ENCODE results near the gene C15orf40.

C15orf40 gene

DNA sequence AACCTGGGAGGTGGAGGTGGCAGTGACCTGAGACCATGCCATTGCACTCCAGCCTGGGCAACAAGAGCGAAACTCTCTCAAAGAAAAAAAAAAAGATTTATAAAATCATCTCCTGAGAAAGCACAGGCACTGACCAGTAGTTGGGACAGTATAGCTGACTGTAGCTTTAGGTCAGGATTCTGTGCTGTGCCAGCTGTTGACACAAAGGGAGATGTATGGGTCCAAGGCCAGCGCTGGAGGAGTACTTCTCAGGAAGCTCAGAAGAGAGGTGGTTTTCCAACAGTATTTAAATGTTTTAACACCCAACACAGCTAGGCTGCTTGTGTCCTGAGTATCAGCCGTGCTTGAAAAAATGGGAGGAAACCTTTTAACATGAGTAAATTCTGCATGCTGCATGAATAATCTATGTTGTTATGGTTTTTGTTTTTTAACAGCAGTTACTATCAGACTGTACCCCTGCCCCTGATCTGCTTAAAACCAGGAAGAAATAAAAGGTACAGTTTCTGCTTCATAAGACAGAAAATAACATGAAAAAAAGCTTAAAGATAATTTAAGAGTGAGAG is 18.9 kb downstream of the C15orf40 start:
- no peak for DNase-seq

DNA sequence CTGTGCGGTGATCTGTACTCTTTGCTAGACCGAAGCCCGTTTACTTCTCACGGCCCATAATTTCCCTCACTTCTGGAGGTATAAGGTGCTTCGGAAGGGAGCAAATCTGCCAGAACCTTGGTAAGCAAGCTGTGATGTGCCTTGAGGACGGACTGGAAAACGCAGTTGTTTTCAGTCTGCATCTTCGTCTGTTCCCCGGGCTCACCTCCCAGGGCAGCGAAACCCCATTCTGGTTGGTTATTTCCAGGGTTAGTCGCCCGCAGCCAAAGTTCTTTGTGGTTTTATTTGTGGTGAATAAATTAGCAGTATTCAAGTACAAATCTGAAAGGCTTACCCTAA is 25.0 kb downstream of the C15orf40 start:
- no peak for DNase-seq

DNA sequence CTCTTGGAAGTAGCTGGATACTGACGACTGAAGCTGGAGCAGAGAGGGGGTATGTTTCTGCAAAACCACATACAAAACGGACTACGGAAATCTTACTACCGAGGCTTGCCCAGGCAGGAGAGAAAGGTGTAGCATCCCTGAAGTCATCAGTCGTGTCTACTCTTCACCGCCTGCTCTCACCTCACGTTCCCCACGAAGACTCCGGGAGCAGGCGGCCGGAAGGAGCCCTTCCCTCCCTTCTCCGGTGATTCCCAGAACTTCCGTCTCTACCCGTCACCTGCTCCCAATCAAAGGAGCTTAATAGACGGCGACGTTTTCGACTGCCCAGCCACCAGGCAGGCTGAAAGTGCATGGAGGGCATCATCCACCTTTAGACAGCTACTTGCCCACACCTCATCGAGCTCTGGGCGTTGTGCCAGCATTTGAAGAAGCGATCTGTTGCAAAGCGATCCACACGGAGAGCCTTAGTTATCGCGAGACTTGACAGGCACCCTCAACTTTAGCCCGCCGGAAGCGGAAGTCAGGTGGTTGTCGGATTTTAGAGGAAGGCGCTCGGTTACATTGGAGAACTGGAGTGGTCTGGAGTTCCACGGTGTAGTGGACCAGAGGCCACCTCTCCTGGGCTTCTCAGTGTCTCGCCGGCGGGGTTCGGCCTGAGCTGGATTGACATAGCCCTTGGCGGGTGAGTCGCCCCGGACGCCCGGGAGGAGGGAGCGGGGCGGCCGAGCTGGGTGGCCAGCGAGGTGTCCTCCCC is 25.6 kb downstream of the C15orf40 start, which contains the start of gene RAMAC:
TSS of gene RAMAC (plus strand) at position 523 of the 754 bp plus-strand sequence. CDS start 2,809 bp downstream, outside the sequence.
- DNase-seq: peak; percentile 89

DNA sequence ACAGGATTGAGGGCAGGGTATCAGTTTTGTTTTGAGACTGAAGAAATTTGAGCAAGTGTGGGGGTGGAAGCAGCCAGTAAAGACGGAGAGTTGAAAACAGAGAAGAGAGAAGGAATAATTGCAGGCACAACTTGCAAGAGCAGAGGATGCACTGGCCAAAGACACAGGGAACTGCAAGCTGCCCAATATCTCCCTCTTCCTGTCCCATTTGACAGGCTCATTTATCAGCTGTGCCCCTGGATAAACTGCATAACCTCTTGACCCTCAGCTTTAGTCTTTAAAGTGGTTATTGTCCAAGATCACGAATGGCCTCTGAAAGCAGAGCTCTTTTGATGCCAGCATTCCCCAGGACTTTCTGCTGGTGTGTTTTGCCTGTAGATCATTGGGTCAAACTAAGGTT is 30.5 kb downstream of the C15orf40 start:
- DNase-seq: no peak

- DNase-seq: no peak
Observed at GRCh38 chr15:82979726-82980125, 31.7 kb downstream of the C15orf40 start.

DNA sequence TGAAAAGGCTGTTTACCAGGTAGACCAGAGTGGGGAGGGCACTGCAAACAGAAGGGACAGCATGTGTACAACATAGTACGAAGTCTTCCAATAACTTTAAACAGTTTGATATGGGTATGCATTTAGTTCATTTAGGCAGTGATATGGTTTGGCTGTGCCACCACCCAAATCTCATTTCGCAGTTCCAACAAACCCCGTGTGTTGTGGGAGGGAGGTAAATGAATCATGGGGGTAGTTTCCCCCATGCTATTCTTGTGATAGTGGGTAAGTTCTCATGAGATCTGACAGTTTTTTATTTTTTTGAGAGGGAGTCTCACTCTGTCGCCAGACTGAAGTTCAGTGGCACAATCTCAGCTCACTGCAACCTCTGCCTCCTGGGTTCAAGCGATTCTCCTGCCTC is 33.0 kb downstream of the C15orf40 start:
- no peak for DNase-seq

GRCh38 chr15:82977076-82977475 is 34.4 kb downstream of the C15orf40 start:
- DNase-seq: no peak

- no peak for DNase-seq
Observed at GRCh38 chr15:82972990-82973389, 38.4 kb downstream of the C15orf40 start.

DNA sequence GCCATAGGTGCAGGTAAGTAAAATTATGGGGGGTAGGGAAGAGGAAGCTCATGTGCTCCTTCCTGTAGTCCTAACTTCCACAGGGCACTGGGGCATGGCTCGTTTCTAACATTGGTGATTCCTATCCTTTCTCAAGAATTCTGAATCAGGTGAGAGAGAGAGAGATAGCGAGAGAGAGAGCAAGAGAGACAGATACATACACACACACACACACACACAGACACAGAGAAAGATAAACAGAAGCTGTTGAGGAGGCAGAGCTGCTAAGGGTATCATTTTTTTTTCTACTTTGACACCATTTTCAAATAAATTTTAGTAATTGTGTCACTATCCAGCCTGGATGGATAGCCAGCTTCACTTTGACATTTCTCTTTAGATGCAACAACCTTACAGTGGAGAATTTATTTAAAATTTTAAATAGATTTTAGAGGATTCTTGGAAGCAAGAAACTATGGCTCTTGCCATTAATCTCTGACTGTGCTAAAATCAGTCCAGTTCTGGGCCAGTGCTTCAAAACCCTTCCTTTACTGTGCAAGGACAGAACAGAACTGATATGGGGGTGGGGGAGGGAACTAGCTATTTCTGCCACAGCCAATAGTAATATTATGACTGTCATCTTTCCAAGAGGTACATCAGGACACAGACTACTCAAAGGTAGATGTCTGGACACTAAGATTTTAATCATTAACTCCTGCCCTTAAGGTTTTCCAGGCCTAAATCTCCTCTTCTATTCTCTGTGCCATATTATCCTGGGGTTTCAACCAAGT is 40.0 kb downstream of the C15orf40 start:
- no peak for DNase-seq

DNA sequence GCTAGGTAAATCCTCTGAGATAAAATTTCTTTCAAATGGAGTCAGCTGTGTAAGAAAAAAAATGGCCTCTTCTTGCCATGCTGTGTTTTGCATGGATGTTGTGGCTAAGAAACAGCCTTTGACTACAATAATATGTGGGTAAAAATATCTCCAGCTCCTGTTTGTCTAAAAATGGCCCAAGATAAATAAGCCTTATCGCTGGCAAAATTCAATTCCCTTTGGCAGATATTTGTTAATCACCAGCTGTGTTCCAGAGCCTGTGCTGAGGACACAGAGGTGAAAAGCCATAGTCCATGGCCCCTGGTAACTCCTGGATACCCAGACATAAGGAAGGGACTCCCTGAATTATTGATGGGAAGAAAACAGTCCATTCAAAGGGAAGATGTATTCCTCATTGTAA is 40.7 kb downstream of the C15orf40 start:
- no peak for DNase-seq

DNA sequence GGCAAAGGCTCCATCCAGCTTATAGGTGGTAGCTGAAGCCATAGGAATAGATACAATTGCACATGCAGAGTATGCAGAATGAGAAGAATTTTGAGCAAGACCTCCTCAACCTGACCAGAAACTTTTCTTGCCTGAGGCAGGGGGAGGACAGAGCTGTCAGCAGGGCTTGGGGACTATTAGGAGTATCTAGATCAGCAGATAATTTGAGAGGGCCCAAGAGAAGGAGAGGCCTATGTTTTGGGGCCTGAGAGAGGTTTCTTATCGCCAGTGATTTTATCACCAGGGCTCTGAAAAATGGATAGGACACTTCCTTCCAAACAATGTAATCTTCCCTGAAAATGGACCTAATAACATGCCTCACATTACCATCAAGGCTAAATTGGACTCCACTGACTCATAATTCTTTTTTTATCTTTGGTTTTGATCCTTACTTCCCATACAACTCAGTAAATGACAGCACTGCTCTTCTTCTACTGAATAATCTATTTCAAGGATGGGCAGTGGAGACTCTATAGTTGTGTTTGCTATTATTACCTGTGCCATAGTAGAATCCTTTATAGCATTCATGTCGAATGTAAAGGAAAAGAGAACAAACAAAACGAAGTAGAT is 41.3 kb downstream of the C15orf40 start:
- DNase-seq: no peak

GRCh38 chr15:82969353-82969752 is 42.1 kb downstream of the C15orf40 start:
- no peak for DNase-seq

GRCh38 chr15:82968066-82968465 is 43.4 kb downstream of the C15orf40 start:
- DNase-seq: no peak

GRCh38 chr15:82966671-82967071 is 44.8 kb downstream of the C15orf40 start:
- no peak for DNase-seq

DNA sequence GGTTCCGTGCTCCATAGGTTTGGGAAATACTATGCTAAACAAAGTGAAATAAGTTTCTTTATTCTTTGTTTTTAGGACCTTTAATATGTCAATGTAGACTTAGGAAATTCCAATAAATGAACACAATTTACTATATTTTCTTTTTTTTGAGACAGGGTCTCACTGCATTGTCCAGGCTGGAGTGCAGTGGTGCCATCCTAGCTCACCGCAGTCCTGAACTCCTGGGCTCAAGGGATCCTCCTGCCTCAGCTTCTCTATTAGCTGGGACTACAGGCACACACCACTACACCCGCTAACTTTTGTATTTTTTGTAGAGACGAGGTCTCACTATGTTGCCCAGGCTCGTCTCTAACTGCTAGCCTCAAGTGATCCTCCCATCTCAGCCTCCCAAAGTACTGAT is 46.5 kb downstream of the C15orf40 start:
- DNase-seq: no peak

GRCh38 chr15:82963471-82964341 is 47.7 kb downstream of the C15orf40 start:
- no peak for DNase-seq

DNA sequence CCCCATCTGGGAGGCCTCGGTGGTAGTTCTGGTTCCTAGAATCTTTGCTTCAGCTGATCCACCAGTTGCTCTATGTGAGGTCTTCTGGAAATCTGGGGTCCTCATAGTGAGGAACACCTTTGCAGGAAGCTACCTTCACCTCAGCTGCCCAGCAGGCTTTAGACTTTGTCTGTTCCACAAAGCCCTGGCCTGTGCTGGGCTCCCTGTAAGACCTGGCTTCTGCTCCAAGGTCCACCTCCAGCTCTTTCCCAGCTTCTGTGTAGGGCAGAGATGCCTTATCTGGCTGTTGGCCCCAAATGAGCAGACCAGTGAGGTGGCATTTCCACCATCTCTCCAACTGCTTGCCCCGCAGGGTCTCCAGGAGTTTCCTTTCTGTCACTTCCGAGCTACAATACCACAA is 50.7 kb downstream of the C15orf40 start:
- no peak for DNase-seq

- no peak for DNase-seq
Observed at GRCh38 chr15:82959423-82959822, 52.0 kb downstream of the C15orf40 start.

DNA sequence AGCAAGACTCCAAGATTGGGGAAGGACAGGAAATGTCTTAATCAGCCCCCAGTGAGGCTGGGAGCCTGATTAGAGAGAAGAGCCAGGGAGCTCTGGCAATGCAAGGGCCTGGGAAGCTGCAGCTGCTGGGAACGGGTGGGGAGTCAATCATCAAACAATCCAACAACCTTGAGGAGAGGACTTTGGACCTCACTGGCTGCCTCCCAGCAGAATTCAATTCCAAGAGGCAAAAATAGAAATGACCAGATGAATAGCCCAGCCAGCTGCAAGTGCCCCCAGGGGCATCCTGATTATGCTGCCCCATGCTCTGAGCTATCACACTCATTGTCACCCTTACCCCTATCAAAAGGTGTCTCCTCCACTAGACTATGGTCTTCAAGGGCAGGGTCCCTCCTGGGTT is 52.8 kb downstream of the C15orf40 start:
- no peak for DNase-seq

GRCh38 chr15:82952158-82953081 is 59.0 kb downstream of the C15orf40 start, which contains the start of gene HOMER2:
TSS of gene HOMER2 (minus strand) at chr15:82952720. CDS start at chr15:82952535, 185 bp downstream.
- DNase-seq: peak; percentile 17

- DNase-seq: no peak
Observed at GRCh38 chr15:82951472-82952157, 59.8 kb downstream of the C15orf40 start.

Measured in activated CD8-positive, alpha-beta memory T cell treated with anti-CD3 and anti-CD28 coated beads, Interleukin-2, amount 50 U/mL, for 4 hours (primary cell).